Bronchial epithelial cell (primary cell): ENCODE data around the gene CLPTM1L. TPM values are rescaled to one million over a fixed set of nuclear protein-coding genes. Genes with fewer than 3 reads are reported as not detected.
"Not testable (repeated sequence)": the region's sequence is repeated elsewhere in the genome, so short reads cannot be mapped to it uniquely, and the experiment has no call there.

Experiments used
- DNase-seq: peaks from one replicate; pipeline ENCODE4 v3.0.0-alpha.2; 2010; ENCODE audit warnings: low read depth
- FAIRE-seq: peaks from 2 replicates; lab custom pipeline; 2011; peaks lifted over from hg19 to GRCh38; lab: Jason Lieb, UNC
- H3K27me3 ChIP-seq: 2 replicates; pipeline ENCODE4 v1.5.1; 2011; ENCODE audit warnings: low read length; ENCODE audit not compliant: control insufficient read depth, insufficient read depth
- H3K36me3 ChIP-seq: 2 replicates; pipeline ENCODE4 v1.5.1; 2011; ENCODE audit warnings: low read length; ENCODE audit not compliant: control insufficient read depth, insufficient read depth
- H3K4me3 ChIP-seq: 2 replicates; pipeline ENCODE4 v1.5.1; 2011; ENCODE audit warnings: mild to moderate bottlenecking, low read depth, low read length, control low read depth
- total RNA-seq: library from RNA; depleted of rRNA; stranded (reverse); fragments of >200 nt; gene quantifications from 2 replicates; pipeline ENCODE4 v1.2.1, GENCODE V29; 2014
- TF ChIP-seq, protein P1 (sequence below): IDR thresholded peaks from 2 replicates; pipeline ENCODE4 v1.5.1; 2011; ENCODE audit warnings: mild to moderate bottlenecking, moderate library complexity, low read length, control low read depth, inconsistent platforms; ENCODE audit not compliant: insufficient read depth, severe bottlenecking

The CLPTM1L gene
- total RNA-seq, 1 donor from 2014 or later: 314 TPM

DNA sequence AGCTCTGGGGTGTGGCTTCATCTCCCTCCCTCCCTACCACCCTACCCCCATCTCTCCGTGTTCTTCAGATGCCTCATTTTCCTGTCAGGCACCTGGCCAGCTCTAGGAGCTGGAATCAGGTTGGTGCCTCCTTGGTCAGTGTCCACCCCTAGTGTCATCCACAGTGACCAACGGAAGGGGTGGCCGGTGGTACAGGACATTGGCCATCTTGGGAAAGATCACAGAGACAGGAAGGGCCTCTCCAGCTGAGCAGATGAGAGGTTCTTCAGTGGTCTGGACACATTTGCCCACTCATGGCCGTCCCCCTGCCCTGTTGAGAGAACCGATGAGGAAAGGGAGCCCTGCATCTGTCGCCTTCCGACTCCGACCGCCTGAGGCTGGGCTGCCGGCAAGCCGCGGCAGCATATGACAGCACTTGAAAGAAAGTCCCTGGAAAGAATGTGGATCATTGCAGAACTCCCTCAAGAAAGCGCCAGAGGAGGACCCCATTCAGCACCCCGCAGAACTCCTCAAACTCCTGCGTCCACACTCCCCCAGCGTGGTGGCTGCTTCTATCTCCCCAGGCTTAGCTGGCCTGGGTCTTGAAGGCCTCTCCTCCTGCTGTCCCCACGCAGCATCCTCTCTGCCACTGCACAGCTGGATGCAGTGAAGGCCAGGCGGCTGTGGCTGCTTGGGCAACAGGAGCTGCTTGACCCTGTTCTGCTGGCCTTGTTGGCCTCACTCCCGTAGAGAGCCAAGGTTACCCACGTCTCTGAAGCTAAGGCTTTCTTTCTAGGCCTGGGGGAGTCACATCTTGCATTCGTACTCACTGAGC is 1.9 kb upstream of the CLPTM1L start:
- peaks cover 10% of the 10 kb centered on the region for H3K36me3 ChIP-seq
- H3K27me3 ChIP-seq: no peaks in the 10 kb centered on the region
- DNase-seq (no peak), FAIRE-seq (no peak)
- TF ChIP-seq, protein P1, sequence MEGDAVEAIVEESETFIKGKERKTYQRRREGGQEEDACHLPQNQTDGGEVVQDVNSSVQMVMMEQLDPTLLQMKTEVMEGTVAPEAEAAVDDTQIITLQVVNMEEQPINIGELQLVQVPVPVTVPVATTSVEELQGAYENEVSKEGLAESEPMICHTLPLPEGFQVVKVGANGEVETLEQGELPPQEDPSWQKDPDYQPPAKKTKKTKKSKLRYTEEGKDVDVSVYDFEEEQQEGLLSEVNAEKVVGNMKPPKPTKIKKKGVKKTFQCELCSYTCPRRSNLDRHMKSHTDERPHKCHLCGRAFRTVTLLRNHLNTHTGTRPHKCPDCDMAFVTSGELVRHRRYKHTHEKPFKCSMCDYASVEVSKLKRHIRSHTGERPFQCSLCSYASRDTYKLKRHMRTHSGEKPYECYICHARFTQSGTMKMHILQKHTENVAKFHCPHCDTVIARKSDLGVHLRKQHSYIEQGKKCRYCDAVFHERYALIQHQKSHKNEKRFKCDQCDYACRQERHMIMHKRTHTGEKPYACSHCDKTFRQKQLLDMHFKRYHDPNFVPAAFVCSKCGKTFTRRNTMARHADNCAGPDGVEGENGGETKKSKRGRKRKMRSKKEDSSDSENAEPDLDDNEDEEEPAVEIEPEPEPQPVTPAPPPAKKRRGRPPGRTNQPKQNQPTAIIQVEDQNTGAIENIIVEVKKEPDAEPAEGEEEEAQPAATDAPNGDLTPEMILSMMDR: no peak
- H3K4me3 ChIP-seq: no peak overlapping the region

DNA sequence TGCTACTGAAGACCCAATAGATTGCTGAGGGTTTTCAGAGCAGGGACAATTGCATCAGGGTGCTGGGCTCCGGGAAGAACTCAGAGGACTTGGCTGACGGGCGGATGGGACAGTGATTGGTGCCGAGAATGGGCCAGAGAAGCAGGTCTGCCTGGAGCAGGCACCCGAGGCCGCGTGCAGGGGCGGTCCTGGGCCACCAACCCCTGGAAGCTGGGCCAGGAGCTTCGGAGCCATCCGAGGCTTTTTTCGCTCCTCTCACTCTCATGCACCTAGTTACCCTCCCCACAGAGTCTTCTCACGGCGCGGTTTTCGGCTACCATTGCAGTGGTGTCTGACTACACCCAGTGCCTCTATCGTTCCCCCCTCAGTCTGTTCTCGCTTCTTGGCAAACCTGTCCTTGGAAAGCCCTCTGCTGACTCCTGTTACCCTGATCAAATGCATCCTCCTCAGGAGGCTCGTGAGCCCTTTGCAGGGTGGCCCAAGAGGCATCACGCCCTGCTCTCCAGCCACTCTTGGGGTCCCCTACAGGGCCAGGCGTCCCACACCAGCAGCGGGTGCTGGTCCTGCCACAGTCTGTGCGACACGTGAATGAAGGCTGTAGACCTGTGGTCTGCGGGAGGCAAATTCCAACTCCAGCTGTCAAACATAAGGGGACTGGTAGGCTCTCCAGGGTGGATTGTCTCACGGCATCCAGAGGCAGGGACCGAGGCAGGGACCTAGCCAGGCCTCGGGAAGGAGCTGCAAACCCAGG is 1.2 kb upstream of the CLPTM1L start:
- no peaks in the 10 kb centered on the region for H3K27me3 ChIP-seq
- FAIRE-seq (no peak), DNase-seq (no peak)
- peaks cover 15% of the 10 kb centered on the region for H3K36me3 ChIP-seq
- peak overlapping the region; percentile 90 for H3K4me3 ChIP-seq
- TF ChIP-seq, protein P1: no peak

DNA sequence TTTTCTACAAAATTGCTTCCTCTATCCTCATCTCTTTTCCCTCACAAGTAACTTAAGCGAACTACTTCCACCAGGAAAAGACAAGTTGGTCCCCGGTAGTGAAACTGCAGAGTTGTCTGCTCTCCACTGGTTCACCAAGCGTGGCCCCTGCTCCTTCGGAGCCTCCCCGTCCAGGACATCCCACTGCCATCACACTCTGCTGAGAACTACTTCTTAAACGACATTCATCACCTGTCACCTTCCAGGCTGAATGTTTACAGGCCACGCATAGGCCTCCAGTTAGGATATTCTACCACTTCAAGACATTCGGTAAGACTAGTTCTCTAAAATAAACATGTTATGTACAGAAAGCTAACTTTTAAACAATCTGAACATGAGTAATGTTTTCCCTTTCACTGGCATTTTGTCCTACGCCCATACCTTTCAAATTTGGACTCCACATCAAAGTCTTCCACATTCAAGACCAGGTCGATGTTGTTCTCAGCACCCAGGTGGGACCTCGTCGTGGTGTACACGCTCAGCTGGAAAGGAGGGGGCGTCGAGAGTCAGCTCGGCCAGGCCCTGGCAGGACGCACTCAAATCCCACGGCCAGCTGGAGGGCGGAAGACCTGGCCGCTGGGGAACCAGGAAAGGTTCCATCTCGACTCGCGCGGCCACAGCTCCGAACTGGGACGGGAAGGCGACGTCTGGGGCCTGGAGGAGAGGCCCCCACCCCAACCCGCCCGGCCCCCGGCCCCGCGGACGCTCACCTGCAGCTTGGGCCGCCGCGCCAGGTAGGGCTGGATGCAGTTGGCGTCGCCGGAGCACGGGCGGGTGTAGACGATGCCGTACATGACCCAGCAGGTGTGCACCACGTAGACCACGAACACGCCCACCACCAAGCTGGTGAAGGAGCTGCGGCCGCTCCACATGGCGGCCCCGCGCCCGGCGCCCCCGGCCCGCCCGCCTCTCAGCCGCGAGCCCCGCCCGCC is 683 bp downstream of the CLPTM1L start:
- DNase-seq (peak; percentile 7), FAIRE-seq (no peak)
- Histone ChIP-seq H3K27me3 (no peaks in the 10 kb centered on the region), H3K36me3 (peaks cover 17% of the 10 kb centered on the region), H3K4me3 (peak overlapping the region; percentile 90)
- TF ChIP-seq, protein P1: no peak

DNA sequence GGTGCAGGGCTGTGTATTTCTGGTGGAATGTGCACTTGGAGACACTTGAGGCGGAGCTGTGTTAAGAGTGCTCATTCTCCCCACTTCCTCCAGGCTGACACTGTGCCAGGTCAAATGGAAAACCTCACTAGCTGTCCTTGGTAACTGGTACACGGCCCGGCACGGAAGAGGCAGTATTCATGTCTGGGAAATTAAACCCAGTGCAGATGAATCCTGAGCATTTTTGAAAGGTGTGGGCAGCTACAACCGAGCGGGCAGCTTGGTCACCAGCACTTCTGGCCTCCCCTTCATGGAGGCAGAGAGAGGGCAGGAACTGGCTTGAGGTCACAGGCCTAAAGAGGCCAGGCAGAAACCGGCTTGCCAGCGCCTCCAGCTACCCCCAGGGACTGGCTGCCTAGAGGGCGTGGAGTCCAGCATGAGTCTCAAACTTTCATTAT is 1.6 kb downstream of the CLPTM1L start:
- FAIRE-seq: no peak
- Histone ChIP-seq H3K27me3 (no peaks in the 10 kb centered on the region), H3K36me3 (peaks cover 24% of the 10 kb centered on the region), H3K4me3 (no peak overlapping the region)
- TF ChIP-seq, protein P1: no peak
- no peak for DNase-seq

DNA sequence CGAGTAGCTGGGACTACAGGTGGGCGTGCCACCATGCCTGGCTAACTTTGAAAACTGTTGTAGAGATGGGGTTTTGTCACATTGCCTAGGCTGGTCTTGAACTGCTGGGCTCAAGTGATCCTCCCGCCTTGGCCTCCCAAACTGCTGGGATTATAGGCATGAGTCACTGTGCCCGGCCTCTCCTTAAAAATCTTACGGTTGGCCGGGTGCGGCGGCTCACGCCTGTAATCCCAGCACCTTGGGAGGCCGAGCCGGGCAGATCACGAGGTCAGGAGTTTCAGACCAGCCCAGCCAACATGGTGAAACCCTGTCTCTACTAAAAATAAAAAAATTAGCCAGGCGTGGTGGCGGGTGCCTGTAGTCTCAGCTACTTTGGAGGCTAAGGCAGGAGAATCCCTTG is 2.2 kb downstream of the CLPTM1L start:
- H3K27me3 ChIP-seq, FAIRE-seq, DNase-seq, H3K4me3 ChIP-seq: not testable (repeated sequence)
- H3K36me3 ChIP-seq: peaks cover 29% of the 10 kb centered on the region
